ENCODE data around the gene NOS1AP.

DNA sequence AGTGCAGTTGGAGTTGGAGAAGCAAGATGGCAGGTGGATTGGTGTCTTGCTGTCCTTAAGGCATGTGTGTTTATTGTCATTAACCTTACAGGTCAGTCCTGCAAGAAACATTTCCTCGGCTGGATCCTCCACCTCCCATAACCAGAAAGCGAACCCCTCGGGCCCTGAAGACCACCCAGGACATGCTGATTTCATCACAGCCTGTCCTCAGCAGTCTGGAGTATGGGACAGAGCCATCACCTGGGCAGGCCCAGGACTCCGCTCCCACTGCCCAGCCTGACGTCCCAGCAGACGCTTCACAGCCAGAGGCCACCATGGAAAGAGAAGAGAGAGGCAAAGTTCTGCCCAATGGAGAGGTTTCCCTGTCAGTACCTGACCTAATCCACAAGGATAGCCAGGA, 313.6 kb downstream of the NOS1AP start:
- TF ChIP-seq NFYB (IDR thresholded peaks at IDR 0.05; ENCODE audit: extremely low read depth, insufficient read length) (no peak), POLR2AphosphoS5 (IDR thresholded peaks at IDR 0.05; ENCODE audit: control insufficient read depth, insufficient read depth, low read depth, low read length) (no peak)
- TF ChIP-seq, protein P1, sequence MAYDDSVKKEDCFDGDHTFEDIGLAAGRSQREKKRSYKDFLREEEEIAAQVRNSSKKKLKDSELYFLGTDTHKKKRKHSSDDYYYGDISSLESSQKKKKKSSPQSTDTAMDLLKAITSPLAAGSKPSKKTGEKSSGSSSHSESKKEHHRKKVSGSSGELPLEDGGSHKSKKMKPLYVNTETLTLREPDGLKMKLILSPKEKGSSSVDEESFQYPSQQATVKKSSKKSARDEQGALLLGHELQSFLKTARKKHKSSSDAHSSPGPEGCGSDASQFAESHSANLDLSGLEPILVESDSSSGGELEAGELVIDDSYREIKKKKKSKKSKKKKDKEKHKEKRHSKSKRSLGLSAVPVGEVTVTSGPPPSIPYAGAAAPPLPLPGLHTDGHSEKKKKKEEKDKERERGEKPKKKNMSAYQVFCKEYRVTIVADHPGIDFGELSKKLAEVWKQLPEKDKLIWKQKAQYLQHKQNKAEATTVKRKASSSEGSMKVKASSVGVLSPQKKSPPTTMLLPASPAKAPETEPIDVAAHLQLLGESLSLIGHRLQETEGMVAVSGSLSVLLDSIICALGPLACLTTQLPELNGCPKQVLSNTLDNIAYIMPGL (CRISPR knock-in tag; IDR thresholded peaks at IDR 0.05) = no peak
- TF ChIP-seq, protein P2, sequence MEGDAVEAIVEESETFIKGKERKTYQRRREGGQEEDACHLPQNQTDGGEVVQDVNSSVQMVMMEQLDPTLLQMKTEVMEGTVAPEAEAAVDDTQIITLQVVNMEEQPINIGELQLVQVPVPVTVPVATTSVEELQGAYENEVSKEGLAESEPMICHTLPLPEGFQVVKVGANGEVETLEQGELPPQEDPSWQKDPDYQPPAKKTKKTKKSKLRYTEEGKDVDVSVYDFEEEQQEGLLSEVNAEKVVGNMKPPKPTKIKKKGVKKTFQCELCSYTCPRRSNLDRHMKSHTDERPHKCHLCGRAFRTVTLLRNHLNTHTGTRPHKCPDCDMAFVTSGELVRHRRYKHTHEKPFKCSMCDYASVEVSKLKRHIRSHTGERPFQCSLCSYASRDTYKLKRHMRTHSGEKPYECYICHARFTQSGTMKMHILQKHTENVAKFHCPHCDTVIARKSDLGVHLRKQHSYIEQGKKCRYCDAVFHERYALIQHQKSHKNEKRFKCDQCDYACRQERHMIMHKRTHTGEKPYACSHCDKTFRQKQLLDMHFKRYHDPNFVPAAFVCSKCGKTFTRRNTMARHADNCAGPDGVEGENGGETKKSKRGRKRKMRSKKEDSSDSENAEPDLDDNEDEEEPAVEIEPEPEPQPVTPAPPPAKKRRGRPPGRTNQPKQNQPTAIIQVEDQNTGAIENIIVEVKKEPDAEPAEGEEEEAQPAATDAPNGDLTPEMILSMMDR (IDR thresholded peaks at IDR 0.05 in 2 of 3, conservative IDR thresholded peaks at IDR 0.05 in 1 of 3; ENCODE audit: insufficient read depth in 2 of 3, low read depth in 1 of 3, low read length in 3 of 3) = no peak
